ENCODE results near the gene CRTC3. TPM values are rescaled to one million over a fixed set of nuclear protein-coding genes. Genes with fewer than 3 reads are reported as not detected.
A peak's percentile ranks its signal among the peaks of the same experiment; 100 is the strongest.

Gene CRTC3
- total and polyA plus RNA-seq, 2 of the 13 experiments (the other 11 are each of a cell fraction or from before 2014, with no cell fraction given): 8.4 to 11.8 TPM

DNA sequence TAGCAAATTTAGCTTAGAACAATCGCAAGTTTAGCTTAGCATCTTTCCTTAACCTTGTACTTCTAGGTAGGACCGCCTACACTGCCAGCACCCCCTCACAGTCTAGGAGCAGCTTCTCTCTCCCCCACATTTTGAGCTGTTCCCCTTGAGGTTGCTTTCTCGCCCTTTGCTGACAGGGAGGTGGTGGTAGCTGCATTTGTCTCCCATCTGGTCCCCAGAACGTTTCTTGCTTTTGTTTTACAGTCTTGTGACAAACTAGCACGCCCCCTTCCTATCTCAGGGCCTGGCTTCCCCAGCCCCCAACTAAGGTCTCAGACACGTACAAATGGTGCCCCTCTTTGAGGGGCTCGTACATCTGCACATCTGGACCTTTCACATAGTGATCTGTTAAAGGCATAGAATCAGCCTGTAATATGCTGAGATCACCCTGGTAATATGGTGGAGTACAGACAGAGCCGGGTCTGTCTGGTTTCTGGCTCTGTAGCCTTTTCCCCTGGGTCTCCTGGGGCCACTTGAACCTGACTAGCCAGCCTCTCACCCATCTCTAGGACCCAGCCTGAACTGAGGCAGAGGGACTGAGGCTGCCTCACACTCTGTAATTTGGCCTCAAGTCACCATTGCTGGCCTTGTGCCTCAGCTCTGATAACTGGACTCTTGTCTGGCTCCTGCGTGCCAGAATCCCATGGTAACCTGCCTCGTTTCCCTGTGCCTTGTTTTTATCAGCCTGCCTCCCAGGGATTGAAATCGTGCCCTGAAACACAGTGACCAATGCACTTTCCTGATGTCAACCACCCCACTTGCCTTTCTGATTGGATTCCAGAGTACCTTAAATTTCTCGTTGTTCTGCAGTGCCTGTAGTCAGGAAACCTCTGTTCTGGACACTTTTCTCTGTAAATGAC is 27.7 kb downstream of the CRTC3 start:
- FAIRE-seq (no peak), DNase-seq (ENCODE audit: low spot score) (no peak), ATAC-seq (peak; percentile 68)
- Histone ChIP-seq H3K27ac (ENCODE audit: extremely low read length, insufficient read depth, low read length) (peak overlapping the region; percentile 72), H3K9me3 (ENCODE audit: low read length) (no peaks in the 10 kb centered on the region), H4K20me1 (ENCODE audit: insufficient read depth, low read length) (no peaks in the 10 kb centered on the region), H3K36me3 (replicated peaks in 1 of 2; ENCODE audit: control insufficient read depth in 1 of 2, insufficient read depth in 2 of 2, low read length in 2 of 2) (no peaks in the 10 kb centered on the region), H3K4me3 (replicated peaks in 1 of 3; ENCODE audit: insufficient read depth in 1 of 3, low read depth in 2 of 3, low read length in 3 of 3) (peak overlapping the region in 2 of 3 experiments; percentile 10 to 16; a peak in 1 of 6 replicates), H3K4me2 (ENCODE audit: low read depth, low read length) (peak overlapping the region; percentile 62), H2AFZ (ENCODE audit: low read length) (no peak overlapping the region), H3K79me2 (ENCODE audit: insufficient read depth, low read length) (no peaks in the 10 kb centered on the region), H3K9ac (ENCODE audit: insufficient read depth, low read depth, low read length) (peak overlapping the region; percentile 15), H3K4me1 (ENCODE audit: insufficient read depth, low read length) (peaks cover 61% of the 10 kb centered on the region), H3K27me3 (ENCODE audit: control insufficient read depth in 1 of 2, insufficient read depth in 2 of 2, low read length in 2 of 2) (no peaks in the 10 kb centered on the region)
- intact Hi-C loops (cut with micrococcal nuclease; ENCODE audit: unreplicated experiment): loop anchor here (2.0 kb wide), 1 partner anchor 29 kb away; the partner anchor contains the start of gene CRTC3
- TF ChIP-seq ZNF772 (CRISPR knock-in tag; IDR thresholded peaks at IDR 0.05) (0 out of 2 replicates have a peak, but pooled peaks have one; percentile 3), ZNF670 (CRISPR knock-in tag; IDR thresholded peaks at IDR 0.05; ENCODE audit: borderline replicate concordance) (0 out of 2 replicates have a peak, but pooled peaks have one; percentile 10), ZNF274 (CRISPR knock-in tag; IDR thresholded peaks at IDR 0.05) (no peak), ZNF687 (CRISPR knock-in tag; IDR thresholded peaks at IDR 0.05) (peak; percentile 34; the same call in 1 of the 2 replicates), ZSCAN21 (CRISPR knock-in tag; IDR thresholded peaks at IDR 0.05; ENCODE audit: borderline replicate concordance) (0 out of 2 replicates have a peak, but pooled peaks have one; percentile 29), JDP2 (CRISPR knock-in tag; IDR thresholded peaks at IDR 0.05; ENCODE audit: borderline replicate concordance) (no peak), ZNF382 (CRISPR knock-in tag; IDR thresholded peaks at IDR 0.05; ENCODE audit: borderline replicate concordance) (no peak)
- TF ChIP-seq, protein P1, sequence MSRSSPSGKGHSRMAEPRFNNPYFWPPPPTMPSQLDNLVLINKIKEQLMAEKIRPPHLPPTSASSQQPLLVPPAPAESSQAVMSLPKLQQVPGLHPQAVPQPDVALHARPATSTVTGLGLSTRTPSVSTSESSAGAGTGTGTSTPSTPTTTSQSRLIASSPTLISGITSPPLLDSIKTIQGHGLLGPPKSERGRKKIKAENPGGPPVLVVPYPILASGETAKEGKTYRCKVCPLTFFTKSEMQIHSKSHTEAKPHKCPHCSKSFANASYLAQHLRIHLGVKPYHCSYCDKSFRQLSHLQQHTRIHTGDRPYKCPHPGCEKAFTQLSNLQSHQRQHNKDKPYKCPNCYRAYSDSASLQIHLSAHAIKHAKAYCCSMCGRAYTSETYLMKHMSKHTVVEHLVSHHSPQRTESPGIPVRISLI (CRISPR knock-in tag; IDR thresholded peaks at IDR 0.05; ENCODE audit: borderline replicate concordance): no peak
- TF ChIP-seq, protein P2, sequence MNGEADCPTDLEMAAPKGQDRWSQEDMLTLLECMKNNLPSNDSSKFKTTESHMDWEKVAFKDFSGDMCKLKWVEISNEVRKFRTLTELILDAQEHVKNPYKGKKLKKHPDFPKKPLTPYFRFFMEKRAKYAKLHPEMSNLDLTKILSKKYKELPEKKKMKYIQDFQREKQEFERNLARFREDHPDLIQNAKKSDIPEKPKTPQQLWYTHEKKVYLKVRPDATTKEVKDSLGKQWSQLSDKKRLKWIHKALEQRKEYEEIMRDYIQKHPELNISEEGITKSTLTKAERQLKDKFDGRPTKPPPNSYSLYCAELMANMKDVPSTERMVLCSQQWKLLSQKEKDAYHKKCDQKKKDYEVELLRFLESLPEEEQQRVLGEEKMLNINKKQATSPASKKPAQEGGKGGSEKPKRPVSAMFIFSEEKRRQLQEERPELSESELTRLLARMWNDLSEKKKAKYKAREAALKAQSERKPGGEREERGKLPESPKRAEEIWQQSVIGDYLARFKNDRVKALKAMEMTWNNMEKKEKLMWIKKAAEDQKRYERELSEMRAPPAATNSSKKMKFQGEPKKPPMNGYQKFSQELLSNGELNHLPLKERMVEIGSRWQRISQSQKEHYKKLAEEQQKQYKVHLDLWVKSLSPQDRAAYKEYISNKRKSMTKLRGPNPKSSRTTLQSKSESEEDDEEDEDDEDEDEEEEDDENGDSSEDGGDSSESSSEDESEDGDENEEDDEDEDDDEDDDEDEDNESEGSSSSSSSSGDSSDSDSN (CRISPR knock-in tag; IDR thresholded peaks at IDR 0.05): peak; percentile 21; the same call in 1 of the 2 replicates
- TSS peak; percentile 82 for BruUV-seq (replicated peaks)
- in situ Hi-C loops (cut with HindIII; ENCODE audit: extremely low pct_ligation_motif_present, low pct_unique_long_range_greater_than_20kb): no loop called here
- ChIA-PET CTCF (ENCODE audit: low intra/inter-chr PET ratio, low total read pairs) (no interaction called here), POLR2A (no interaction called here)
- 48% methylated on average over 12 of the region's 12 CpGs for WGBS (ENCODE audit: low lambda C conversion rate)
